Liver (tissue), 9 donors: ENCODE measurements around the gene HIPK2. TPM values are rescaled to one million over a fixed set of nuclear protein-coding genes. Genes with fewer than 3 reads are reported as not detected.

Experiments used
- DNase-seq: peaks from one replicate; pipeline ENCODE4 v3.0.0-alpha.2; 2017; ENCODE audit warnings: low spot score
- H3K27ac ChIP-seq, 2 donors: one replicate each; pipeline ENCODE4 v1.7.0; 2013; ENCODE audit warnings: inconsistent platforms in 2 of 2, low read length in 2 of 2, control low read depth in 1 of 2, low read depth in 1 of 2, mild to moderate bottlenecking in 1 of 2
- H3K27me3 ChIP-seq, 4 donors: one replicate each; pipeline versions ENCODE4 v1.6.1 to v1.7.0; 2013; ENCODE audit warnings: low read length in 3 of 4, inconsistent platforms in 1 of 4, mild to moderate bottlenecking in 1 of 4, moderate library complexity in 1 of 4; ENCODE audit not compliant: control insufficient read depth in 4 of 4, insufficient read depth in 4 of 4
- H3K36me3 ChIP-seq, 4 donors: one replicate each; pipeline versions ENCODE4 v1.6.1 to v1.7.0; 2013; ENCODE audit warnings: low read length in 3 of 4, mild to moderate bottlenecking in 3 of 4, low read depth in 1 of 4, moderate library complexity in 1 of 4; ENCODE audit not compliant: control insufficient read depth in 4 of 4, insufficient read depth in 3 of 4
- H3K4me1 ChIP-seq, 4 donors: one replicate each; pipeline versions ENCODE4 v1.6.1 to v1.7.0; 2013; ENCODE audit warnings: low read length in 3 of 4, mild to moderate bottlenecking in 3 of 4, moderate library complexity in 1 of 4; ENCODE audit not compliant: control insufficient read depth in 4 of 4, insufficient read depth in 4 of 4
- H3K4me3 ChIP-seq, 3 donors: one replicate each; pipeline versions ENCODE4 v1.6.1 to v1.7.0; 2013; ENCODE audit warnings: low read length in 3 of 3, control low read depth in 1 of 3, low read depth in 1 of 3, mild to moderate bottlenecking in 1 of 3
- H3K9ac ChIP-seq, 2 donors: one replicate each; pipeline ENCODE4 v1.7.0; 2013; ENCODE audit warnings: low read length in 2 of 2, mild to moderate bottlenecking in 2 of 2, moderate library complexity in 2 of 2, control low read depth in 1 of 2, low read depth in 1 of 2
- H3K9me3 ChIP-seq, 4 donors: one replicate each; pipeline versions ENCODE4 v1.6.1 to v1.7.0; 2013; ENCODE audit warnings: low read length in 3 of 4; ENCODE audit not compliant: control insufficient read depth in 4 of 4
- FOXA2 ChIP-seq: IDR thresholded peaks from 2 replicates; pipeline ENCODE4 v1.6.1; 2016; ENCODE audit warnings: antibody characterized with exemption
- HNF4A ChIP-seq, 2 donors: conservative IDR thresholded peaks; 2 replicates each; pipeline ENCODE4 v1.6.1; 2016; ENCODE audit warnings: antibody characterized with exemption in 2 of 2, mild to moderate bottlenecking in 2 of 2
- RAD21 ChIP-seq, 2 donors: IDR thresholded peaks; 2 replicates each; pipeline ENCODE4 v1.6.1; 2016; ENCODE audit warnings: antibody characterized with exemption in 2 of 2, mild to moderate bottlenecking in 2 of 2
- RXRA ChIP-seq, 2 donors: IDR thresholded peaks; 2 replicates each; pipeline ENCODE4 v1.6.1; 2017 to 2018; ENCODE audit warnings: antibody characterized with exemption in 2 of 2, mild to moderate bottlenecking in 1 of 2
- SP1 ChIP-seq: IDR thresholded peaks from 2 replicates; pipeline ENCODE4 v1.6.1; 2018; ENCODE audit warnings: antibody characterized with exemption, mild to moderate bottlenecking
- TAF1 ChIP-seq: conservative IDR thresholded peaks from 2 replicates; pipeline ENCODE4 v1.6.1; 2016; ENCODE audit warnings: antibody characterized with exemption, mild to moderate bottlenecking
- YY1 ChIP-seq: IDR thresholded peaks from 2 replicates; pipeline ENCODE4 v1.6.1; 2016; ENCODE audit warnings: antibody characterized with exemption, mild to moderate bottlenecking
- WGBS: extraction: QIAGEN DNeasy Blood & Tissue Kit; methylation state at CpG from one replicate; pipeline ENCODE4 v1.1.7; 2013; 5-methylcytosine and 5-hydroxymethylcytosine counted together
- polyA plus RNA-seq, 2 donors: library from polyadenylated mRNA; stranded (reverse) in 1 of 2; unstranded in 1 of 2; fragments of 200-250 nt in 1 of 2; fragments of >200 nt in 1 of 2; fragmentation: Nextera tagmentation in 1 of 2; extraction: Ambion mirVana in 1 of 2; gene quantifications; one replicate each; pipeline versions ENCODE4 v1.2.1 to v1.2.3, GENCODE V29; 2013 to 2015
- total RNA-seq, 2 donors: library from RNA; depleted of rRNA; stranded (reverse); fragments of >200 nt; gene quantifications; one replicate each; pipeline ENCODE4 v1.2.3, GENCODE V29; 2014
- TF ChIP-seq, protein P1 (sequence below): IDR thresholded peaks from 2 replicates; pipeline ENCODE4 v1.6.1; 2016; ENCODE audit warnings: antibody characterized with exemption, mild to moderate bottlenecking
- TF ChIP-seq, protein P2 (sequence below): fragments of 150-350 bp; IDR thresholded peaks from 2 replicates; pipeline ENCODE4 v1.5.1; 2017; ENCODE audit warnings: improper control_type of control experiment, low read depth, low read length; ENCODE audit not compliant: missing input control
- donor health status: healthy.
- donor health status: healthy.
- donor health status: healthy.
- donor health status: healthy.
- donor health status: healthy.

The HIPK2 gene
- total and polyA plus RNA-seq, 4 donors = 13.1 to 48.8 (median 16.6) TPM

DNA sequence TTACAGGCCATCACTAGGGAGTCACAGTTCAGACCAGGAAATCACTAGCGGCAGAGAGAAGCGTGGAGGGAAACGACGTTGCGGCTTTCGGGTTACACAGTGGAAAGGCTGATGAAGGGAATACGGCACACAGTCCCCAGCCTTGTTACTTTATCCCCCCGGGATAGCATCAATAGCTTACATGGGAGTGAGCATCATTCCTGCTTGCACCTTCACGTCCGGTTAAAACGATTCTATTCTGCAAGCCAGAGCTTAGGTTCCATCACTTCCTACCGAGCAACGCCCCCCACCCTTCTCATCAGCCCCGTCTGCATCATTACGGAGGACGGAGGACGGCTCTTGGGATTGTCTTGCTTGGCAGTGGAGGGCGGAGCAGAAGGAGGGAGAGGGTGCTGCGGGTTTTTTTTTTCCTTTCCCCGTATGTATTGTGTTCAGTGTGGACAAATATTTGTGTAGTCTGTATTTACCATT, 129.4 kb downstream of the HIPK2 start:
- H3K4me1 ChIP-seq = peaks cover 7 to 77% (median 59%) of the 10 kb centered on the region in 4 donors
- no peaks in the 10 kb centered on the region for H3K27me3 ChIP-seq
- peak overlapping the region; percentile 49 to 75 for H3K27ac ChIP-seq
- 72% methylated on average over 20 of the region's 20 CpGs for WGBS
- H3K9me3 ChIP-seq = no peaks in the 10 kb centered on the region
- no peak for TF ChIP-seq SP1
- no peak for TF ChIP-seq RXRA (IDR thresholded peaks at IDR 0.05)
- no peak for TF ChIP-seq YY1
- H3K9ac ChIP-seq = no peak overlapping the region
- peaks cover 0 to 3% (median 1%) of the 10 kb centered on the region in 4 donors for H3K36me3 ChIP-seq
- no peak overlapping the region for H3K4me3 ChIP-seq
- no peak for DNase-seq

DNA sequence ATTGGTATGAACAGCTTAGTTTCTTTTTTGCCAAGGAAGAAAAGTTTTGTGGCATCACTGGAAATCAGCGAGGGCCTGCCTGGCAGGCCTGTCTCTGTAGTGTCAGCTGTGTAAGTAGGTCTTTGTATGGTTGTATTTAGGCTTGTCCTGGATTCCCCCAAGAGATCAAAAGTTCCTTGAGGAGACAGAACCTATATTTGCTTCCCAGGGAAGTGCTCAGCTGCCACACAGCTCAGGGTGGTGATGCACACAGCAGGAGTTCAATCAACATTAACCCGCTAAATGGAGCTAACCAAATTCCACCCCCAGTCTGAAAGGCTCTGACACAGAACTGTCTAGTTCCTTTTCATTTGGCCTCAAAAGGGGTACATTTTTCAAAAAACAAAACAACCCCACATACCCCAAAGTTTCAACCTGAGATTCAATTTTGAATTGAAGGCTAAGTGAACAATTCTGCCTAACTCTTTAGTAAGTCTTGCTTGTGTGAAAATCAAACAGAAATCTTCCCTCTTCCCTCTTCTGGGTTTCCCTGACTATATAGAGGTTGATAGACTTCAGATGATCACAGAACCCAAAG, 129.9 kb downstream of the HIPK2 start:
- WGBS = 80% methylated on average over 2 of the region's 2 CpGs
- peaks cover 0 to 3% (median 1%) of the 10 kb centered on the region in 4 donors for H3K36me3 ChIP-seq
- peak overlapping the region; percentile 28 to 75 for H3K27ac ChIP-seq
- DNase-seq = no peak
- TF ChIP-seq FOXA2 (no peak), TAF1 (no peak), HNF4A (conservative IDR thresholded peaks at IDR 0.05) (peak in 1 of 2 donors; percentile 28)
- TF ChIP-seq, protein P1, sequence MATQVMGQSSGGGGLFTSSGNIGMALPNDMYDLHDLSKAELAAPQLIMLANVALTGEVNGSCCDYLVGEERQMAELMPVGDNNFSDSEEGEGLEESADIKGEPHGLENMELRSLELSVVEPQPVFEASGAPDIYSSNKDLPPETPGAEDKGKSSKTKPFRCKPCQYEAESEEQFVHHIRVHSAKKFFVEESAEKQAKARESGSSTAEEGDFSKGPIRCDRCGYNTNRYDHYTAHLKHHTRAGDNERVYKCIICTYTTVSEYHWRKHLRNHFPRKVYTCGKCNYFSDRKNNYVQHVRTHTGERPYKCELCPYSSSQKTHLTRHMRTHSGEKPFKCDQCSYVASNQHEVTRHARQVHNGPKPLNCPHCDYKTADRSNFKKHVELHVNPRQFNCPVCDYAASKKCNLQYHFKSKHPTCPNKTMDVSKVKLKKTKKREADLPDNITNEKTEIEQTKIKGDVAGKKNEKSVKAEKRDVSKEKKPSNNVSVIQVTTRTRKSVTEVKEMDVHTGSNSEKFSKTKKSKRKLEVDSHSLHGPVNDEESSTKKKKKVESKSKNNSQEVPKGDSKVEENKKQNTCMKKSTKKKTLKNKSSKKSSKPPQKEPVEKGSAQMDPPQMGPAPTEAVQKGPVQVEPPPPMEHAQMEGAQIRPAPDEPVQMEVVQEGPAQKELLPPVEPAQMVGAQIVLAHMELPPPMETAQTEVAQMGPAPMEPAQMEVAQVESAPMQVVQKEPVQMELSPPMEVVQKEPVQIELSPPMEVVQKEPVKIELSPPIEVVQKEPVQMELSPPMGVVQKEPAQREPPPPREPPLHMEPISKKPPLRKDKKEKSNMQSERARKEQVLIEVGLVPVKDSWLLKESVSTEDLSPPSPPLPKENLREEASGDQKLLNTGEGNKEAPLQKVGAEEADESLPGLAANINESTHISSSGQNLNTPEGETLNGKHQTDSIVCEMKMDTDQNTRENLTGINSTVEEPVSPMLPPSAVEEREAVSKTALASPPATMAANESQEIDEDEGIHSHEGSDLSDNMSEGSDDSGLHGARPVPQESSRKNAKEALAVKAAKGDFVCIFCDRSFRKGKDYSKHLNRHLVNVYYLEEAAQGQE = no peak
- peaks cover 7 to 78% (median 62%) of the 10 kb centered on the region in 4 donors for H3K4me1 ChIP-seq
- H3K4me3 ChIP-seq = no peak overlapping the region
- H3K9me3 ChIP-seq = no peaks in the 10 kb centered on the region
- H3K27me3 ChIP-seq = no peaks in the 10 kb centered on the region
- H3K9ac ChIP-seq = no peak overlapping the region

DNA sequence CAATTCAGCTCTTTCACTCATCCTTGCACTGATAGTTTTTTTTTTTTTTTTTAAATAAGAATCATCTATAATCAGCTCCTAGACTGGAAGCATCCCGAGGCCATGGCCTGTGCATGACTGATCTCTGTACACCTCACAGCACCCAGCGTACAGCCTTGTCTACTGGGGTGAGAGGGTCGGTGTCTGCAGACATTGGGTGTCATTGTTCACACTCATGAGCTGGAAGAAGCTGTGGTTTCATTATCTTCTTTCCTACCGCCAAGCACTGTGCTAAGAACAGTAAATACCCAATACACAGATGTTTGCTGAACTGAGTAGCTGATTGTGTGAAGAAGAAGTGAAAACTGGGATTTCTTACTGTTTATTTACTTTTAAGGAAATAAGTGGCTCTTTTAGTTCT, 130.7 kb downstream of the HIPK2 start:
- peaks cover 10 to 82% (median 66%) of the 10 kb centered on the region in 4 donors for H3K4me1 ChIP-seq
- no peak for DNase-seq
- peak overlapping the region in 1 of 2 donors; percentile 75 for H3K27ac ChIP-seq
- no peaks in the 10 kb centered on the region for H3K9me3 ChIP-seq
- peaks cover 0 to 3% (median 1%) of the 10 kb centered on the region in 4 donors for H3K36me3 ChIP-seq
- TF ChIP-seq, protein P2, sequence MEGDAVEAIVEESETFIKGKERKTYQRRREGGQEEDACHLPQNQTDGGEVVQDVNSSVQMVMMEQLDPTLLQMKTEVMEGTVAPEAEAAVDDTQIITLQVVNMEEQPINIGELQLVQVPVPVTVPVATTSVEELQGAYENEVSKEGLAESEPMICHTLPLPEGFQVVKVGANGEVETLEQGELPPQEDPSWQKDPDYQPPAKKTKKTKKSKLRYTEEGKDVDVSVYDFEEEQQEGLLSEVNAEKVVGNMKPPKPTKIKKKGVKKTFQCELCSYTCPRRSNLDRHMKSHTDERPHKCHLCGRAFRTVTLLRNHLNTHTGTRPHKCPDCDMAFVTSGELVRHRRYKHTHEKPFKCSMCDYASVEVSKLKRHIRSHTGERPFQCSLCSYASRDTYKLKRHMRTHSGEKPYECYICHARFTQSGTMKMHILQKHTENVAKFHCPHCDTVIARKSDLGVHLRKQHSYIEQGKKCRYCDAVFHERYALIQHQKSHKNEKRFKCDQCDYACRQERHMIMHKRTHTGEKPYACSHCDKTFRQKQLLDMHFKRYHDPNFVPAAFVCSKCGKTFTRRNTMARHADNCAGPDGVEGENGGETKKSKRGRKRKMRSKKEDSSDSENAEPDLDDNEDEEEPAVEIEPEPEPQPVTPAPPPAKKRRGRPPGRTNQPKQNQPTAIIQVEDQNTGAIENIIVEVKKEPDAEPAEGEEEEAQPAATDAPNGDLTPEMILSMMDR = no peak
- peak in 1 of 2 donors; percentile 8 for TF ChIP-seq RAD21 (IDR thresholded peaks at IDR 0.05)
- 76% methylated on average over 4 of the region's 4 CpGs for WGBS
- no peaks in the 10 kb centered on the region for H3K27me3 ChIP-seq
- no peak overlapping the region for H3K4me3 ChIP-seq
- no peak overlapping the region for H3K9ac ChIP-seq
